Activated T-cell treated with anti-CD3 and anti-CD28 coated beads, Interleukin-2, amount 50 U/mL, for 72 hours (primary cell): ENCODE results near the gene TRIM46. TPM values are rescaled to one million over a fixed set of nuclear protein-coding genes. Genes with fewer than 3 reads are reported as not detected.

ENCODE experiments used
- ATAC-seq, 2 donors: fragments of 150-1000 bp; cut with Tn5 transposase; replicated peaks in 1 of 2; 2 replicates each; pipeline ENCODE4 v1.10.0; 2021; ENCODE audit warnings: moderate library complexity in 2 of 2, mild to moderate bottlenecking in 1 of 2
- DNase-seq, 2 donors: peaks; one replicate each; pipeline ENCODE4 v3.0.0; 2021 to 2022; ENCODE audit warnings: mixed read lengths in 1 of 2
- H3K27ac Mint-ChIP-seq: one replicate; pipeline ENCODE4 v1.8.0; 2022; ENCODE audit warnings: mild to moderate bottlenecking, moderate library complexity, mixed read lengths
- H3K27me3 Mint-ChIP-seq: one replicate; pipeline ENCODE4 v1.8.0; 2022; ENCODE audit warnings: low read depth, mixed read lengths
- H3K36me3 Mint-ChIP-seq, 2 donors: one replicate each; pipeline ENCODE4 v1.8.0; 2022; ENCODE audit warnings: mixed read lengths in 2 of 2, mild to moderate bottlenecking in 1 of 2; ENCODE audit not compliant: insufficient read depth in 2 of 2
- H3K4me1 Mint-ChIP-seq: one replicate; pipeline ENCODE4 v1.8.0; 2022; ENCODE audit warnings: low read depth, mixed read lengths
- H3K4me3 Mint-ChIP-seq, 2 donors: one replicate each; pipeline ENCODE4 v1.8.0; 2022; ENCODE audit warnings: mild to moderate bottlenecking in 2 of 2, mixed read lengths in 2 of 2, moderate library complexity in 2 of 2
- H3K9me3 Mint-ChIP-seq, 2 donors: one replicate each; pipeline ENCODE4 v1.8.0; 2022; ENCODE audit warnings: mixed read lengths in 2 of 2
- total RNA-seq, 2 donors: library from RNA; stranded (reverse); gene quantifications; one replicate each; pipeline ENCODE4 v1.2.3, GENCODE V29; 2022

The TRIM46 gene
- total RNA-seq, 2 donors from 2014 or later, result 8.6 to 9.8 TPM

DNA sequence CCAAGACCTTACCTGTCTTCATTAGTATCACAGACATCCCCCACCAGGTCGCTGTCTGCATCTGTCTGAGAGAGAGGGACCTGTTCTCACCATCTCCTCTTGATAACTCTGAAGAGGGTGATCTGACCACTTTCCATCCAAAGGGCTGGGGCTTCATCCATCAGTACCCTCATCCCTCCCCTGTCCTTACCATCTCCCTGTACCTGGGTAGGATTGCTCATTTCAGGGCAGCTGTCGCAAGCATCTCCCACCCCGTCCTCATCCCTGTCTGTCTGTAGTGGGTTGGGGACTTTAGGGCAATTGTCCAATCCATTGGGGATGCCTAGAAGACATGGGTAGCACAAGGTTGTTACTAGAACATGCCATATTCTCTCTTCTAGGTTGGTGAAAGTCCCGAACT, 26.1 kb downstream of the TRIM46 start:
- no peaks in the 10 kb centered on the region for H3K27me3 Mint-ChIP-seq
- no peaks in the 10 kb centered on the region for H3K36me3 Mint-ChIP-seq
- peaks cover 7% of the 10 kb centered on the region for H3K4me1 Mint-ChIP-seq
- DNase-seq, result no peak
- no peak overlapping the region for H3K4me3 Mint-ChIP-seq
- H3K27ac Mint-ChIP-seq, result no peak overlapping the region
- H3K9me3 Mint-ChIP-seq, result no peaks in the 10 kb centered on the region
- ATAC-seq, result no peak

GRCh38 chr1:155200920-155201319, 27.3 kb downstream of the TRIM46 start:
- DNase-seq, result no peak
- no peak overlapping the region for H3K27ac Mint-ChIP-seq
- H3K4me1 Mint-ChIP-seq, result peaks cover 1% of the 10 kb centered on the region
- H3K4me3 Mint-ChIP-seq, result no peak overlapping the region
- no peaks in the 10 kb centered on the region for H3K36me3 Mint-ChIP-seq
- no peaks in the 10 kb centered on the region for H3K27me3 Mint-ChIP-seq
- ATAC-seq, result no peak
- H3K9me3 Mint-ChIP-seq, result no peaks in the 10 kb centered on the region

DNA sequence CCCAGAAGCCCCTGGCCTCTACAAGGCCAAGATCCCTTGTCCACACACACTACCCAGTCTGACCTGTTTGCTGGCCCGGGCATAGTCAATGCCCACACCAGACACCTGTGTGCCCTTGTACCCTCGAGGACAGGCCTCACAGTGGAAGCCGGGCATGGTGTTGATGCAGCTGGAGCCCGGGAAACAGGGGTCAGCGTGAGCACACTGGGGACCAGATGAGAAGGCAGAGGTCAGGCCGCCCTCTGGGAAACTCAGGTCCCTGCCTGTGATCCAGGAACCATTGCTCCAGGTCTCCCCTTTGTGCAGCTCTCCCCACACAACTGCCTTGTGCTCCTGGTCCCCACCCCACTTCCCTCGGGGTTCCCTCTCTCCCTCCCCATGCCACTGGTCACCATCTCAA, 28.5 kb downstream of the TRIM46 start:
- H3K27ac Mint-ChIP-seq, result no peak overlapping the region
- DNase-seq (no peak), ATAC-seq (no peak)

GRCh38 chr1:155202731-155203515, 29.3 kb downstream of the TRIM46 start:
- Mint-ChIP-seq H3K4me3 (no peak overlapping the region), H3K27ac (no peak overlapping the region), H3K36me3 (no peaks in the 10 kb centered on the region), H3K4me1 (peaks cover 18% of the 10 kb centered on the region), H3K9me3 (no peaks in the 10 kb centered on the region), H3K27me3 (no peaks in the 10 kb centered on the region)
- DNase-seq, result no peak
- no peak for ATAC-seq

More for the DNA sequence above, 28.5 kb downstream of the TRIM46 start:
- Mint-ChIP-seq H3K4me1 (peaks cover 11% of the 10 kb centered on the region), H3K4me3 (no peak overlapping the region), H3K27me3 (no peaks in the 10 kb centered on the region), H3K9me3 (no peaks in the 10 kb centered on the region), H3K36me3 (no peaks in the 10 kb centered on the region)

DNA sequence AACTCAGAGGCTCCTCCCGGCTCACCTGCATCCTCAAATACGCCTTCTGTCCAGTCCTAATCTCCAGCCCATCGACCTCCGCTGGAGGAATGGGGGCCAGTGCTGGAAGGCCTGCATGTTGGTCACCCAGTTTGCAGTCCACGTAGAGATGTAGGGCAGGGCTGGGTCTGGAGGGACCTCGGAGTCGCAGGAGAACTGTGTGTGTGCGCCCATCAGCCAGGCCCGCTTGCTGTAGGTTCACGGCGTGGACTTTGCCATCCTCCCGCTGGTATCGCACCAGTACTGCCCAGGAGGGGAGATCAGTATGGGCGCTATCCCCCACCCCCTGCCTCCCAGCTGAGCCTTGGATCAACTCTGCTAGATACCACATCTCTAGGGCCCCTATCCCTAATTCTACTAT, 31.4 kb downstream of the TRIM46 start:
- H3K4me3 Mint-ChIP-seq, result no peak overlapping the region
- DNase-seq (no peak), ATAC-seq (no peak)
- no peaks in the 10 kb centered on the region for H3K9me3 Mint-ChIP-seq
- no peaks in the 10 kb centered on the region for H3K27me3 Mint-ChIP-seq
- H3K4me1 Mint-ChIP-seq, result peaks cover 31% of the 10 kb centered on the region
- peaks cover 0 to 2% of the 10 kb centered on the region in 2 donors for H3K36me3 Mint-ChIP-seq
- H3K27ac Mint-ChIP-seq, result no peak overlapping the region

- no peaks in the 10 kb centered on the region for H3K9me3 Mint-ChIP-seq
- H3K27me3 Mint-ChIP-seq, result no peaks in the 10 kb centered on the region
- peaks cover 0 to 2% of the 10 kb centered on the region in 2 donors for H3K36me3 Mint-ChIP-seq
- ATAC-seq (no peak), DNase-seq (no peak)
- no peak overlapping the region for H3K4me3 Mint-ChIP-seq
- H3K4me1 Mint-ChIP-seq, result peaks cover 39% of the 10 kb centered on the region
- no peak overlapping the region for H3K27ac Mint-ChIP-seq
Measured at GRCh38 chr1:155205969-155206593, 32.4 kb downstream of the TRIM46 start.

GRCh38 chr1:155206891-155207805, 33.5 kb downstream of the TRIM46 start:
- ATAC-seq, result peak; percentile 42 to 50

GRCh38 chr1:155207806-155208540, 34.3 kb downstream of the TRIM46 start, which contains the start of gene THBS3:
TSS of gene THBS3 (minus strand) at chr1:155207897. CDS start at chr1:155207876, 21 bp downstream.
- DNase-seq (no peak), ATAC-seq (no peak)
- Mint-ChIP-seq H3K9me3 (no peaks in the 10 kb centered on the region), H3K36me3 (peaks cover 0 to 2% of the 10 kb centered on the region in 2 donors), H3K27ac (peak within 1 kb of the TSS; percentile 67), H3K27me3 (no peaks in the 10 kb centered on the region), H3K4me1 (peaks cover 39% of the 10 kb centered on the region), H3K4me3 (peak within 1 kb of the TSS; percentile 96 to 98)

More at GRCh38 chr1:155206891-155207805, 33.5 kb downstream of the TRIM46 start:
- H3K36me3 Mint-ChIP-seq, result peaks cover 0 to 2% of the 10 kb centered on the region in 2 donors
- peaks cover 39% of the 10 kb centered on the region for H3K4me1 Mint-ChIP-seq
- no peak overlapping the region for H3K27ac Mint-ChIP-seq
- no peaks in the 10 kb centered on the region for H3K9me3 Mint-ChIP-seq
- H3K27me3 Mint-ChIP-seq, result no peaks in the 10 kb centered on the region
- DNase-seq, result peak; percentile 89 to 91
- H3K4me3 Mint-ChIP-seq, result peak overlapping the region; percentile 45 to 66

GRCh38 chr1:155208541-155209311, 35.1 kb downstream of the TRIM46 start, which contains the start of gene MTX1:
TSS of gene MTX1 (plus strand) at chr1:155208695. CDS start at chr1:155208805, 110 bp downstream.
- DNase-seq (peak; percentile 90 to 91), ATAC-seq (peak; percentile 88 to 89)
- Mint-ChIP-seq H3K27me3 (no peaks in the 10 kb centered on the region), H3K27ac (peak within 1 kb of the TSS; percentile 89), H3K4me3 (peak within 1 kb of the TSS; percentile 96 to 98), H3K36me3 (peaks cover 0 to 2% of the 10 kb centered on the region in 2 donors), H3K4me1 (peaks cover 39% of the 10 kb centered on the region), H3K9me3 (no peaks in the 10 kb centered on the region)

- ATAC-seq, result no peak
- H3K4me1 Mint-ChIP-seq, result peaks cover 39% of the 10 kb centered on the region
- peaks cover 0 to 2% of the 10 kb centered on the region in 2 donors for H3K36me3 Mint-ChIP-seq
- DNase-seq, result no peak
- no peaks in the 10 kb centered on the region for H3K9me3 Mint-ChIP-seq
- H3K27ac Mint-ChIP-seq, result peak overlapping the region; percentile 89
- H3K27me3 Mint-ChIP-seq, result no peaks in the 10 kb centered on the region
- peak overlapping the region; percentile 96 to 98 for H3K4me3 Mint-ChIP-seq
Measured at GRCh38 chr1:155209312-155209721, 35.7 kb downstream of the TRIM46 start.

DNA sequence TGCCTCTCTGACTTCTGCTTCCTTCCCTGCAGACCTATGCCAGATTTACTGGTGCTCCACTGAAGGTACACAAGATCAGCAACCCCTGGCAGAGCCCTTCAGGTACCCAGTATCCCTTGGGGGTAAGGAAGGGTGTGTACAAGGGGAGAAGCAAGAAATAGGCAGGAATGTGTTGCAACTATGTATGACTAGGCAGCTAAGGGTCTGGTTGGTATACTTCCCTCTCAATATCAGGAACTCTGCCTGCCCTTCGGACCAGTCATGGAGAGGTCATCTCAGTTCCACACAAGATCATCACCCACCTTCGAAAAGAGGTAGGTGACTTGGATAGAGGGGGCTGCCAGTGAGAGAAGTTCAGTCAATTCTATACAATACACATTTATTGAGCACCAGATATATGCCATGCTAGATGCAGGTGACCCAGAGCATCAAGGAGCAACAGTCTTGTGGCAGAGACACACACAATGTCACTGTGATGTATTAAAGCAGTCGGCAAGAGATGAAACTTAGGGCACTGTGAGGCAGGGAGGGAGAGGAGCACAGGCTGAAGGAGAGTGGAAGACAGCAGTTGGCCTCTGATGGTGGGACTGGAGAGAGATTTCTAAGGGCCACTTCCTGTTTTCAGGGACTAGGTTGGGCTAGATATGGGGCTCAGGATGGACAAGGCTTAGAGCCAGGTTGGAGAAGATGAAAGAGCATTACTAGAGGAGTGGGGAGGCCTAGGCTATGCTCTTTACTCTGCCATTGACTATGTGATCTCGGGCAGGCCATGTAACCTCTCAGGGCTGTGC, 36.9 kb downstream of the TRIM46 start:
- Mint-ChIP-seq H3K4me1 (peaks cover 39% of the 10 kb centered on the region), H3K27me3 (no peaks in the 10 kb centered on the region), H3K9me3 (no peaks in the 10 kb centered on the region), H3K4me3 (peak overlapping the region; percentile 39 to 98), H3K36me3 (peaks cover 0 to 2% of the 10 kb centered on the region in 2 donors), H3K27ac (no peak overlapping the region)
- no peak for DNase-seq
- ATAC-seq, result no peak
